ENCODE results near the gene ANXA6. TPM values are rescaled to one million over a fixed set of nuclear protein-coding genes. Genes with fewer than 3 reads are reported as not detected.
A peak's percentile ranks its signal among the peaks of the same experiment; 100 is the strongest.

ANXA6 gene
- total RNA-seq, 4 donors from 2014 or later, result 359 to 435 (median 375) TPM

GRCh38 chr5:151168602-151169344 lies 11.2 kb upstream of the ANXA6 start:
- no peaks in the 10 kb centered on the region for H3K9me3 ChIP-seq
- H3K27me3 ChIP-seq, result no peaks in the 10 kb centered on the region
- no peak for TF ChIP-seq POLR2A (IDR thresholded peaks at IDR 0.05)
- no peak for TF ChIP-seq POLR2AphosphoS5 (IDR thresholded peaks at IDR 0.05)
- TF ChIP-seq CTCF (IDR thresholded peaks at IDR 0.05), result no peak
- TF ChIP-seq EP300 (IDR thresholded peaks at IDR 0.05), result no peak
- no peaks in the 10 kb centered on the region for H3K36me3 ChIP-seq
- H3K4me3 ChIP-seq, result no peak overlapping the region
- ATAC-seq, result no peak
- WGBS, 2 donors (ENCODE audit: low coverage in 1 of 2), result 58 to 75% methylated on average over 10 of the region's 10 CpGs
- H3K27ac ChIP-seq, result no peak overlapping the region
- H3K4me1 ChIP-seq, result peaks cover 0 to 25% (median 11%) of the 10 kb centered on the region in 3 donors

DNA sequence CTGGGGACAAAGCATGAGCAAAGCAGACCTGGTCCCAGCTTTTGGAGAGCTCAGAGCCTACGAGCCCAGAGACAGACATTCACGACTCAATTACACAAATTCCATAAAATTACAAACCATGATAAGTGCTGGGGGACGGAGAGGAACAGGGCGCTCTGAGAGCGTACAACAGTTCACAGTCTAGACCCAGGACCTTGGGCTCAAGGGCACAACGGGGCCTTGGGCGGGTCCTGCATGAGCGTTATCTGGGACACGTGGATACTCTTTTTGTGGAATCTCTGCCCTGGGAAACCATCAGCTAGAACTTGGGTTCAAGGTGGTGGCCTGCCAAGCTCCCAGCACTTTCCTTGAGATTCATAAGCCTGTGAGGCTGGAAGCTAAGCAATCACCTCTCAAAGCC lies 9.4 kb upstream of the ANXA6 start:
- Histone ChIP-seq H3K36me3 (no peaks in the 10 kb centered on the region), H3K9me3 (no peaks in the 10 kb centered on the region), H3K4me3 (no peak overlapping the region), H3K27ac (no peak overlapping the region), H3K4me1 (peaks cover 3 to 39% (median 11%) of the 10 kb centered on the region in 3 donors), H3K27me3 (no peaks in the 10 kb centered on the region)
- WGBS, 2 donors (ENCODE audit: low coverage in 1 of 2), result 88 to 91% methylated on average over 6 to 7 of the region's 9 CpGs
- ATAC-seq, result no peak
- TF ChIP-seq POLR2AphosphoS5 (IDR thresholded peaks at IDR 0.05), result no peak
- no peak for TF ChIP-seq CTCF (IDR thresholded peaks at IDR 0.05)
- TF ChIP-seq POLR2A (IDR thresholded peaks at IDR 0.05), result no peak
- no peak for TF ChIP-seq EP300 (IDR thresholded peaks at IDR 0.05)

- Histone ChIP-seq H3K9me3 (no peaks in the 10 kb centered on the region), H3K4me3 (no peak overlapping the region), H3K27me3 (no peaks in the 10 kb centered on the region), H3K36me3 (no peaks in the 10 kb centered on the region), H3K27ac (no peak overlapping the region), H3K4me1 (peaks cover 3 to 43% (median 11%) of the 10 kb centered on the region in 3 donors)
- ATAC-seq, result peak; percentile 87
- WGBS, 2 donors (ENCODE audit: low coverage in 1 of 2), result 28 to 36% methylated on average over 6 to 8 of the region's 8 CpGs
- TF ChIP-seq EP300 (IDR thresholded peaks at IDR 0.05), result no peak
- TF ChIP-seq CTCF (IDR thresholded peaks at IDR 0.05), result peak; percentile 75 to 94 (median 93)
- TF ChIP-seq POLR2A (IDR thresholded peaks at IDR 0.05), result no peak
Measured at GRCh38 chr5:151164687-151165392, 7.3 kb upstream of the ANXA6 start.

GRCh38 chr5:151162776-151163175 lies 5.2 kb upstream of the ANXA6 start:
- H3K27me3 ChIP-seq, result no peaks in the 10 kb centered on the region
- TF ChIP-seq CTCF (IDR thresholded peaks at IDR 0.05) (no peak), POLR2A (IDR thresholded peaks at IDR 0.05) (no peak), EP300 (IDR thresholded peaks at IDR 0.05) (no peak), POLR2AphosphoS5 (IDR thresholded peaks at IDR 0.05) (peak; percentile 6)
- no peaks in the 10 kb centered on the region for H3K36me3 ChIP-seq
- H3K9me3 ChIP-seq, result no peaks in the 10 kb centered on the region
- WGBS, 2 donors (ENCODE audit: low coverage in 1 of 2), result 10 to 33% methylated on average over 1 of the region's 1 CpG
- peak overlapping the region in 3 of 4 donors; percentile 26 to 66 (median 34) for H3K27ac ChIP-seq
- peaks cover 3 to 45% (median 3%) of the 10 kb centered on the region in 3 donors for H3K4me1 ChIP-seq
- no peak overlapping the region for H3K4me3 ChIP-seq
- ATAC-seq, result peak; percentile 46

Data from gastroesophageal sphincter (tissue), 4 donors.